ENCODE measurements around the gene PEX19. TPM values are rescaled to one million over a fixed set of nuclear protein-coding genes. Genes with fewer than 3 reads are reported as not detected.

The PEX19 gene
- total RNA-seq, 4 donors from 2014 or later, result 45.1 to 77.5 (median 59.8) TPM

DNA sequence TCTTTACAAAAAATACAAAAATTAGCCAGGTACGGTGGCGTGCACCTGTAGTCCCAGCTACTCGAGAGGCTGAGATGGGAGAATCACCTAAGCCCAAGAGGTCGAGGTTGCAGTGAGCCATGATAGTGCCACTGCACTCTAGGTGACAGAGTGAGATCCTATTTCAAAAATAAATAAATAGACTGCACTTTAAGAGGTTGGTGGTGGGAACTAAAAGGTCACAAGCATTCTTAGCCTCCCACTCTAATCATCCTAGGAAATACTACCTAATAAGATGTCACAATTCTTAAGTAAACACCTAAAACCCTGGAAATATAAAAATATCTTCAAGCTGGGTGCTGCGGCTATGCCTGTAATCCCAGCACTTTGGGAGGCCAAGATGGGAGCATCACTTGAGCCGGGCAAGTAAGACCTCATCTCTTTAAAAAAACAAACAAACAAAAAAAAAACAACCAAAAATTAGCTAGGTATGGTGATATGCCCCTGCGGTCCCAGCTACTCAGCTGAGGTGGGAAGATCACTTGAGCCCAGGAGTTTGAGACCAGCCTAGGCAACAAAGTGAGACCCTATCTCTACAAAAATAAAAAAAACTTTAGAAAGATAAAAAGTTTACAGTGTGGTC is 26.6 kb downstream of the PEX19 start:
- Histone ChIP-seq H3K4me1 (peaks cover 0 to 5% of the 10 kb centered on the region in 2 donors), H3K27ac (no peak overlapping the region), H3K27me3 (no peaks in the 10 kb centered on the region), H3K4me3 (no peak overlapping the region), H3K9me3 (no peaks in the 10 kb centered on the region), H3K36me3 (no peaks in the 10 kb centered on the region)
- no peak for TF ChIP-seq POLR2A (IDR thresholded peaks at IDR 0.05)
- no peak for TF ChIP-seq CTCF (IDR thresholded peaks at IDR 0.05)
- DNase-seq, result no peak
- intact Hi-C loops (cut with DNase I; ENCODE audit: low total_unique reads), result loop anchor here (10.0 kb wide), 1 partner anchor 63 kb away; the partner anchor contains the start of gene CASQ1

DNA sequence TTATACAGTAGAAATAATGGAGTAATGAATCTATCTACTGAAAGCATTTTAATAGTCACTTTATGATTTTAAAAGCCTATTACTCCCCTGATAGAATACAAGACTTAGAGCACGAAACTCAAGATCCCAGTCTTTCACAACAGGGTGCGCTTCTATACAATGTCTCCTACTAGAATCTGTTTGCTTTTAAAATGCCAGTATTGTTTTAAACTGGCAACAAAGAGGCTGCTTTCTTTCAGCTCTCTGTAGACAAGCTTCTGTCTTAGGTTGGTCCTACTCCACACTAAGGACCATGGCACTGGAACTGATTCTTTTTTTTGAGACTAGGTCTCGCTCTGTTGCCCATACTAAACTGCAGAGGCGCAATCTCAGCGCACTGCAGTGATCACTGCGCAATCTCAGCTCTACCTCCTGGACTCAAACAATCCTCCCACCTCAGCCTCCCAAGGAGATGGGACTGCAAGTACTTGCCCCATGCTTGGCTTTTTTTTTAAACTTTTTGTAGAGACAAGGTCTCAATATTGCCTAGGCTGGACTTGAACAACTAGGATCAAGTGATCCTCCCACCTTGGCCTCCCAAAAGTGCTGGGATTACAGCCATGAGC is 27.4 kb downstream of the PEX19 start:
- intact Hi-C loops (cut with DNase I; ENCODE audit: low total_unique reads), result loop anchor here (10.0 kb wide), 1 partner anchor 63 kb away; the partner anchor contains the start of gene CASQ1
- H3K4me3 ChIP-seq, result no peak overlapping the region
- H3K27ac ChIP-seq, result no peak overlapping the region
- peaks cover 0 to 5% of the 10 kb centered on the region in 2 donors for H3K4me1 ChIP-seq
- no peaks in the 10 kb centered on the region for H3K27me3 ChIP-seq
- TF ChIP-seq POLR2A (IDR thresholded peaks at IDR 0.05), result no peak
- TF ChIP-seq CTCF (IDR thresholded peaks at IDR 0.05), result no peak
- no peaks in the 10 kb centered on the region for H3K9me3 ChIP-seq
- DNase-seq, result no peak
- H3K36me3 ChIP-seq, result no peaks in the 10 kb centered on the region

DNA sequence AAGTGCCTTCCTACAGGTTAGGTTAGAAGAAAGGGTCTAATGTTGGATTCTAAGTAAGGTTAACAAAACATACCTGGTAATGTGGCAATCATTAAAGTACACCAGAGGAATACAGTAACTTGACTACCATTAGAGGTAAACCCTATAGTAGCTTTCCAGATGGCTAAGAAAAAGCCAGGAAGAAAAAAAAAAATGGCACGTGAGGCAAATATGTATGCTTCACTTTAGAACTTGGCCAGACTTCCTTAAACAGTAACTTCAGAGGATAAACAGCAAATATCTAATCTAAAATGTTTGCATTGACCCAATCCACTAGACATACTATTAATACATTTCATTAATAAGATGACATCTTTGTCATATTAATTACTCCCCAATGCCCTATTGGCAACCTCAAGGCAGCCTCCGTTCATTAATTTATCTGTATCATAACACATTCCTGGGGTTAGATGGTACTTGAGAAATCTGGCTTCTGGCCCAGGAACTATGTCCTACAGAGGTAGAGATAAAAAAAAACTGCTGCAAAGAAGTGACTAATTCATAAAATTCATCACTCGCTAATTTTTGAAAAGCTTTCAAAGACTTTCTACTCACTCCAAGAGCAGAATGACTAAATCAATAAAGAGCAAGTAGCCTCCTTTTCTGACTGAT is 28.4 kb downstream of the PEX19 start:
- no peak for DNase-seq
- H3K4me3 ChIP-seq, result no peak overlapping the region
- H3K36me3 ChIP-seq, result no peaks in the 10 kb centered on the region
- H3K27me3 ChIP-seq, result no peaks in the 10 kb centered on the region
- H3K27ac ChIP-seq, result no peak overlapping the region
- H3K9me3 ChIP-seq, result no peaks in the 10 kb centered on the region
- TF ChIP-seq CTCF (IDR thresholded peaks at IDR 0.05) (no peak), POLR2A (IDR thresholded peaks at IDR 0.05) (no peak)
- intact Hi-C loops (cut with DNase I; ENCODE audit: low total_unique reads), result loop anchor here (10.0 kb wide), 1 partner anchor 62 kb away; the partner anchor contains the start of gene CASQ1
- peaks cover 0 to 5% of the 10 kb centered on the region in 2 donors for H3K4me1 ChIP-seq

- no peak overlapping the region for H3K4me3 ChIP-seq
- H3K9me3 ChIP-seq, result no peaks in the 10 kb centered on the region
- DNase-seq, result no peak
- intact Hi-C loops (cut with DNase I; ENCODE audit: low total_unique reads), result loop anchor here (10.0 kb wide), 1 partner anchor 61 kb away; the partner anchor contains the start of gene CASQ1
- H3K4me1 ChIP-seq, result peaks cover 0 to 5% of the 10 kb centered on the region in 2 donors
- no peaks in the 10 kb centered on the region for H3K36me3 ChIP-seq
- H3K27ac ChIP-seq, result no peak overlapping the region
- TF ChIP-seq CTCF (IDR thresholded peaks at IDR 0.05) (no peak), POLR2A (IDR thresholded peaks at IDR 0.05) (no peak)
- H3K27me3 ChIP-seq, result no peaks in the 10 kb centered on the region
Observed at GRCh38 chr1:160255781-160256300, 29.1 kb downstream of the PEX19 start.

Measured in uterus (tissue), 4 donors.